Activated effector memory CD4-positive, alpha-beta T cell treated with anti-CD3 and anti-CD28 coated beads, Interleukin-2, amount 50 U/mL, for 16 hours (primary cell): ENCODE data around the gene JAKMIP3.
"Not testable (repeated sequence)": the region's sequence is repeated elsewhere in the genome, so short reads cannot be mapped to it uniquely, and the experiment has no call there.

Source experiments
- DNase-seq: peaks from one replicate; pipeline ENCODE4 v3.0.0-alpha.2; 2020

Gene JAKMIP3

DNA sequence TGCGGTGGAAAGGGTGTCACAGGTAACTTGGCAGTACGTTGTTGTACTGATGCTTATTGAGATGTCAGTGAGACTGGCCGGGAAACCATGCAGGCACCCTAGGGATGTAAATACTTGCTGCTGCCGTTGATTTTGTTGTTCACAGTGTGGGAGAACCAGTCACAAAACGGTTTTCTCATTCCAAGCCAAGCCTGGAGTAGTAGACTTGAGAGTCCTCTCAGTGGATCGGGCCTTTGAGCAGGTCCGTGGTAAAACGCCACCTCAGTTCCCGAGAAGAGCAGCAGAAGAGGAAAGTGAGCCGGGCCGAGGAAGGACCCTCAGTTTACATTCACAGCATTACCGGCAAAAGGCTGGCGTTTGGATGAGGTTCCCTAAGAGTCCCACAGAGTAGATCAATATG is 1.1 kb downstream of the JAKMIP3 start:
- no peak for DNase-seq

- no peak for DNase-seq
Measured at GRCh38 chr10:132068431-132069121, 2.8 kb downstream of the JAKMIP3 start.

GRCh38 chr10:132069122-132069848 is 3.5 kb downstream of the JAKMIP3 start:
- DNase-seq = no peak

GRCh38 chr10:132069849-132070182 is 4.1 kb downstream of the JAKMIP3 start:
- no peak for DNase-seq

GRCh38 chr10:132070724-132071123 is 5.0 kb downstream of the JAKMIP3 start:
- no peak for DNase-seq

- DNase-seq = no peak
Measured at GRCh38 chr10:132071667-132072066, 5.9 kb downstream of the JAKMIP3 start.

- DNase-seq = no peak
Measured at GRCh38 chr10:132075909-132076577, 10.3 kb downstream of the JAKMIP3 start.

DNA sequence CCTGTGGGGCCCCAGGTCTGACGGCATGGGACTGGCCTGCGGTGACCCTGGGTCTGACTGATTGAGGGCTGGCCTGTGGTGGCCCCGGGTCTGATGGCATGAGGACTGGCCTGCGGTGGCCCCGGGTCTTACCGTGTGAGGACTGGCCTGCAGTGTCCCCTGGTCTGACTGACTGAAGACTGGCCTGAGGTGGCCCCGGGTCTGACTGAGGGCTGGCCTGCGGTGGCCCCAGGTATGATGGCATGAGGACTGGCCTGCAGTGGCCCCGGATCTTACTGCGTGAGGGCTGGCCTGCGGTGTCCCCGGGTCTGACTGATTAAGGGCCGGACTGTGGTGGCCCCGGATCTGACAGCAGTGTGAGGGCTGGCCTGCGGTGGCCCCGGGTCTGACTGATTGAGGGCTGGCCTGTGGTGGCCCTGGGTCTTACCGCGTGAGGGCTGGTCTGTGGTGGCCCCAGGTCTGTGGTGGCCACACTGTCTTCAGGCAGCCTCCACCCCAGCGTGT is 10.9 kb downstream of the JAKMIP3 start:
- DNase-seq = no peak

DNA sequence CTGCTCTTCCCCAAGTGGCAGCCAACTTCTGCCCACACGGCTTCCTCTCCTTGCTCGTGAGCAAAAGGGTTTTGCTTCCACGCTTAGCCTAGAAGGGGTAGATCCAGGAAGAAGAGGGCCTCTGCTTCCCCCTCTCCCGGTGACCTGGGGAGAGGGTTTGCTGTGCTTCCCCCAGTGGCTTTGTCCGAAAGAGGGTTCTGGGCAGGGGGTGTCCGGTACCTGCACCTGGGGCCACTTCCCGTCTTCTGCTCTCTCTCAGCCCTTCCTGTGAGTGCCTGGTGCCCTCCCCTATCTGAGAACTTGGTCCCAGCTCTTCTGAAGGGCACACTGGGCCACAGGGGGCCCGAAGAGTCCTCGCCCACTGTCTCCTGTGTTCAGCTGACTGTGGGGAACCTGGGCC is 11.3 kb downstream of the JAKMIP3 start:
- DNase-seq = no peak

DNA sequence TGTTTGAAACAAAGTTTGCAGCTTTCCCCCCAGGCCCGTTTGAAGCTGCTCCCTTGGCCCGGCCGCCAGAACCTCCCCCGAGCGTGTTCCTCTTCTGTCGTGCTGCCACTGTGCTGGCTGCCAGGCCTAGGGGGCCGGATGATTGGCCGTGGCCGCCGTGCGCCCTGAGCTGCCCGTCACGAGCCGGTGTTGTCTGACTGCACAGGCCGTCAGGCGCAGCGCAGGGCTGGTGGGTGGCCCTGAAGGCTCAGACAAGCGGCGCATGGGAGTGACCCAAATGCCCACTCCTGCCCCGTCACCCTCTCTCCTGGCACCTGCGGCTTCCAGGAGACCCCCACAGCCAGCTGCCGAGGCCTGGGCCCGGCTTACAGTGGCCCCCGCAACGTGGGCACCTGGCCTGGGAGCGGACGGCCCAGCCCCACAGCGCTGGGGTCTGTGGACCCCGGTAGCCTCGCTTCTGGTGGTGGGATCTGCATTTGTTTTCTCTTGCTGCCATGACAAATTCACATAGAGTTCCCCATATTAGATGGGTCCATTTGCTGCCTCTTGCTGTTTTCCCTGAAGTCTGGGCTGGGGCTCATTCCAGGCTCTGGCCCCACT is 13.1 kb downstream of the JAKMIP3 start:
- DNase-seq = no peak

DNA sequence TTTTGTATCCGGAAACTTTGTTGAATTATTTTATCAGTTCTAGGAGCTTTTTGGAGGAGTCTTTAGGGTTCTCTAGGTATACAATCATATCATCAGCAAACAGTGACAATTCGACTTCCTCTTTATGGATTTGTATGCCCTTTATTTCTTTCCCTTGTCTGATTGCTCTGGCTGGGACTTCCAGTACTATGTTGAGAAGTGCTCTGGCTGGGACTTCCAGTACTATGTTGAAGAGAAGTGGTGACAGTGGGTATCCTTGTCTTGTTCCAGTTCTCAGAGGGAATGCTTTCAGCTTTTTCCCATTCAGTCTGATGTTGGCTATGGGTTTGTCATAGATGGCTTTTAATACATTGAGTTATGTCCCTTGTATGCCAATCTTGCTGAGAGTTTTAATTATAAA is 18.6 kb downstream of the JAKMIP3 start:
- DNase-seq = not testable (repeated sequence)

GRCh38 chr10:132093236-132093635 is 27.5 kb downstream of the JAKMIP3 start:
- DNase-seq = not testable (repeated sequence)

DNA sequence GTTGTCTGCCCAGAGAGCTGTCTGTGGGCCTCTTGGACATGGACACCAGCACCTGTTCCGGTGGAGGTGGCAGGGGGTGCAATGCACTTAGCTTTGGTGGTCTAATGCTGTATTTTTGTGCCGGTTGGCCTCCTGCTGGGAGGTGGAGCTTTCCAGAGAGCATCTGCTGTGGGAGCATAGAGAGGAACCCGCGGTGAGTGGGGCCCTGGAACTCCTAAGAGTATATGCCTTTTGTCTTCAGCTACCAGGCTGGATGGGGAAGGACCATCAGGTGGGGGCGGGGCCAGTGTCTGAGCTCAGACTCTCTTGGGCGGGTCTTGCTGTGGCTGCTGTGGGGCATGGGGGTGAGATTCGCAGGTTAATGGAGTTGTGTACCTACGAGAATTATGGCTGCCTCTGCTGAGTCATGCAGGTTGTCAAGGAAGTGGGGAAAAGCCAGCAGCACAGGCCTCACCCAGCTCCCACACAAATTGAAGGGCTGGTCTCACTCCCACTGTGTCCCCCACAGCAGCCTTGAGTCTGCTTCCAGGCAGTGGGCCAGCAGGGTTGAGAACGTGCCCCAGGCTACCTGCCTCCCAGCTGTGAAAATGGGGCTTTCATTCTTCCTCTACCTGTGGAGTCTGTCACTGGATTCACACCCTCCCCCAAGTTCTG is 29.0 kb downstream of the JAKMIP3 start:
- no peak for DNase-seq

DNA sequence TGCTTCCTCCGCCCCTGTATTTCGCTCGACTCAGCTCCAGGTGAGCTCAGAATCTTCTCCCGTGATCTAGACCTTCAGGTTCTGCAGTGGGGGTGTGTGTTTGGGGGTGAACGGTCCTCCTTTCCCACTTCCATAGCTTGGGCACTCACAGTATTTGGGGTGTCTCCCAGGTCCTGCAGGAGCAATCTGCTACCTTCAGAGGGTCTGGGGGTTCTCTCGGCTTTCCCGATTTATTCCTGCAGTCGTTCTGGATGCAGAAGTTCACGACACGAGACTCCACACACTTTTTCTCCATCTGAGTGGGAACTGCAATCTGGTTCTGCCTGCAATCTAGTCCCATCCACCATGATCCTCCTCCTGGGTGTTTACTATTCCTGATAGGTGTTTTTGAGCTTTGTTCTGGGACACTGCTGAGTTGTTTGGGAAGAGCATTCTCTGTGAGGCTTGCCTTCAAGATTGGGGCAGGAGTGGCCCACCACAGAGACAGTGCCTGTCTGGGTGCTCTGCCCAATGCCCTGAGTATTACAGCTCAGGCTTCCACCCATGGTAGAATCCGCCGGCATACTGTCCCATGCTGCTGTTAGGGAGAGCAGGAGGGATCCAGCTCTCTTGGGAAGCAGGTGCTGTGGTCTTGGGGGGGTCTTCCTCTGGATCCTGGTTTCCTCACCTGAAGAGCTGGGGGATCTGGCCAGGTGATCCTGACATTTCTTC is 29.8 kb downstream of the JAKMIP3 start:
- DNase-seq = no peak

- DNase-seq = no peak
Measured at GRCh38 chr10:132096223-132096622, 30.5 kb downstream of the JAKMIP3 start.

DNA sequence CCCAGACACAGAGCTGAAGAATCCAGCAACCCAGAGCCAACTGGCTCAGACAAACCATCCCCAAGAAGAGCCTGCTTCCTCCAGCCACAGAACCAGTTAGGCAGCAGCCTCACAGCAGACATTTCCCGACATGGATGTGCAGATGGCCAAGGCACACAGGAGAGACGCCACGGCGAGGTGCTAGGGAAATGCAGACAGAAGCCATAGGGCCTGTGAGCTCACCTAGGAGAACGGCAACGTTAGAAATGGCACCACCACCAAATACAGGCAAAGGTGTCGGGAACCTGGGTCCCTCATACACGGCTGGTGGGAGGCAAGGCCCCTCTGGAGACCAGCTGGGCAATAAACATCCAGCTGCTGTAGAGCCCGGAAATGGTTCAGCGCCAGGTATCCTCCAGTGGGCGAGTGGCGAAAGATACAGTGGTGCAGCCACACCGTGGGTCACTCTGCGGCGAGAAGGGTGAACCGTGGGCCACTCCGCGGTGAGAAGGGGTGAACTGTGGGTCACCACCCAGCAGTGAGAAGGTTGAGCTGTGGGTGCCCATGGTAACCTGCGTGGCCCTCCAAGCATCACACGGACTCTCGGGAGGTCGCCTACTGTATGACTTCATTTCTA is 31.2 kb downstream of the JAKMIP3 start:
- DNase-seq = no peak

DNA sequence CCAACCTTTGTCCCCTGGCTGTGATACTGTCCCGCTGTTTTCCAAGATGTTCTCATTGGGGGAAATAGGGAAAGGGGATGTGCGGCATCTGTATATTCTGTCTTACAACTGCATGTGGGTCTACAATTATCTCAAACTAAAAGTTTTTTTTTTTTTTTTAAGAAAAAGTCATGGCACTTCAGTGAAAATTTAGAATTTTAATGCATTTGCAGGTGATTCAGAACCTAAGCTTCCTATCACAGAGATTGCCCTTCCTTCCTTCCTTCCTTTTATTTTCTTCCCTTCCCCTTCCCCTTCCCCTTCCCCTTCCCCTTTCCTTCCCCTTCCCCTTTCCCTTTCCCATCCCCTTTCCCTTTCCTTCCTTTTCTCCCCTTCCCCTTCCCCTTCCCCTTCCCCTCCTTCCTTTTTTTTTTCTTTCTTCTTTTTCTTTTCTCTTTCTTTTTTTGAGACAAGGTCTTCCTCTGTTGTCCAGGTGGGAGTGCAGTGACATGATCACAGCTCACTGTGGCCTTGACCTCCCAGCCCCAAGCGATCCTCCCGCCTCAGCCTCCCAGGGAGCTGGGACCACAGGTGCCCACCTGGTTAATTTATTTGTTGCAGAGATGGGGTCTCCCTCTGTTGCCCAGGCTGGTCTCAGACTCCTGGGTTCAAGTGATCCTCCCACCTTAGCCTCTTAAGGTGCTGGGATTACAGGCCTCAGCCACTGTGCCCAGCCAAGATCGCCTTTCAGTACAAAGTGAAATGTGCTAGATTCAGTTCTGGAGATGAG is 32.0 kb downstream of the JAKMIP3 start:
- no peak for DNase-seq

- DNase-seq = no peak
Measured at GRCh38 chr10:132098539-132099388, 33.0 kb downstream of the JAKMIP3 start.

DNA sequence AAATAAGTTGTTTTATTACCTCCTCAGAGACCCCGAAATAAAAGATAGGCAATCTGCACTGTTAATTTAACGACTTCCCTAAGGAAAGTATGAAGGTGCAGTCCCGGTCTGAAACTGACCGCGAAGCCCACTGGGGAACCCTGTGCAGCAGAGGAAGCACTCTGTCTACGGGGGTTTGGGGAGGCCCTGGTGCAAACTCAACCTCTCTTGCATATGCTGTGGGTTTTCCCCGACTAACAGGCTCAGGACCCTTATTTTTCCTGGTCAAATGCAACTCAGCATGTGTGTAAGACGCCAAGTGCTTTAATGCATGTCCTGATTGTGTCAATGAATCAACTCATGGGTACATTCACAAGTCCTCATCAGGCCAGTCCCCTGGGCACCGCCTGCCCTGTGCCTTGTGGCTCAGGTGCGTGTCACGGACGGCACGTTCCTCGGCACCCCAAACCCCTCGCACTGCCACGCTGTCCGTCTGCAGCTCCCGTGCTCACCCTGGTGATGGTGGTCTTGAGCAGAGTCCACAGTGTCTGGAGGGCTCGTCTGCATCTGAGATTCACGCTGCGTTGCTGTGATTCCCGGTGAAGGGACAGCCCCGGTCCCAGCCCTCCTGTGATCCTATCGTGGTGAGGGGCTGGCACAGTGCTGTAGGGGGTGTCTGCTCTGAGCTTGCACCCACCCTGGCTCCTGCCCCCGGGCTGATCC is 33.8 kb downstream of the JAKMIP3 start:
- DNase-seq = no peak
